GM12873 (cell line): ENCODE data around the gene B3GAT1.

Experiments
- TF ChIP-seq, protein P1 (sequence below): IDR thresholded peaks from 2 replicates; pipeline ENCODE4 v1.5.1; 2012; ENCODE audit warnings: low read depth, mild to moderate bottlenecking, moderate library complexity, low read length, control low read depth; ENCODE audit not compliant: insufficient read depth; ENCODE audit errors: missing control alignments

Gene B3GAT1

GRCh38 chr11:134447696-134448095 lies 35.7 kb upstream of the B3GAT1 start:
- TF ChIP-seq, protein P1, sequence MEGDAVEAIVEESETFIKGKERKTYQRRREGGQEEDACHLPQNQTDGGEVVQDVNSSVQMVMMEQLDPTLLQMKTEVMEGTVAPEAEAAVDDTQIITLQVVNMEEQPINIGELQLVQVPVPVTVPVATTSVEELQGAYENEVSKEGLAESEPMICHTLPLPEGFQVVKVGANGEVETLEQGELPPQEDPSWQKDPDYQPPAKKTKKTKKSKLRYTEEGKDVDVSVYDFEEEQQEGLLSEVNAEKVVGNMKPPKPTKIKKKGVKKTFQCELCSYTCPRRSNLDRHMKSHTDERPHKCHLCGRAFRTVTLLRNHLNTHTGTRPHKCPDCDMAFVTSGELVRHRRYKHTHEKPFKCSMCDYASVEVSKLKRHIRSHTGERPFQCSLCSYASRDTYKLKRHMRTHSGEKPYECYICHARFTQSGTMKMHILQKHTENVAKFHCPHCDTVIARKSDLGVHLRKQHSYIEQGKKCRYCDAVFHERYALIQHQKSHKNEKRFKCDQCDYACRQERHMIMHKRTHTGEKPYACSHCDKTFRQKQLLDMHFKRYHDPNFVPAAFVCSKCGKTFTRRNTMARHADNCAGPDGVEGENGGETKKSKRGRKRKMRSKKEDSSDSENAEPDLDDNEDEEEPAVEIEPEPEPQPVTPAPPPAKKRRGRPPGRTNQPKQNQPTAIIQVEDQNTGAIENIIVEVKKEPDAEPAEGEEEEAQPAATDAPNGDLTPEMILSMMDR, result no peak

GRCh38 chr11:134445601-134446325 lies 33.7 kb upstream of the B3GAT1 start:
- TF ChIP-seq, protein P1, result no peak

GRCh38 chr11:134443246-134443645 lies 31.2 kb upstream of the B3GAT1 start:
- TF ChIP-seq, protein P1, result no peak

DNA sequence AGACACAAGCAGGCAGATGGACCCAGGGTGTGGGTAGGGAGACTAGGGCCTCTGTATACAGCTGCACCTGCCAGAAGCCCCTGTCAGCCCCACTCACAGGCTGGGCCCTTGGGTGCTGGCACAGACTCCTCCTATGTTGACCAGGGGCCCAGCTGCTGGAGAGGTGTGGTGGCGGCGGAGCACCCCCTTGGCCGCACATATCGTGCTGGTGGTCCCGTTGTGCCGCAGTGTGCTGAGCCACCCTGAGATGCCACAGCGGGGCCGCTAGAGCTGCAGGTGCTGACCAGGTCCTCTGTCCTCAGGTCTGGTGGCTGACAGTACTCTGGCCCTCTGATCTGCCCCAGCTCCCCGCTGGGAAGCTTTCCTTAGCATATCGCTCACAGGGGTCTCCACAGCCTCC lies 30.2 kb upstream of the B3GAT1 start:
- TF ChIP-seq, protein P1, result no peak

DNA sequence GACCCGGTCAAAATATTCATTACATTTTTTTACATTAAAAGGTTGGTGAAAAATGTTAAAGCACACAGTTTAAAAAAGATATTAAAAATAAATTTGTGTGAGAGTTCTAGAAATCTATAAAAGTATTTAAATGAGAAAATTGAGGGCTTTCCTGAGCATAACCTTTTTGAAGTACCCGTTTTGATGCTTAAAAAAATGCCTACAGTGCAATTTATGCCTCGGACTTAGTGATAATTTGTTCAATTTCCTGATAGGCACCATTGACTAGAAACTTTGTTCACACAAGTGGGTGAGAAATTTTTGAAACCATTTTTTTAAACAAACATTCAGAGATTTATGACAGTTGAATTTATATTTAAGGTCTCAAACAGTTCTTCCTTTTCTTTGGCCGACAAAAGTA lies 29.7 kb upstream of the B3GAT1 start:
- TF ChIP-seq, protein P1, result no peak

- TF ChIP-seq, protein P1, result no peak
These were observed 29.2 kb upstream of the B3GAT1 start for GRCh38 chr11:134441281-134441680.

- TF ChIP-seq, protein P1, result no peak
These were observed 28.8 kb upstream of the B3GAT1 start for GRCh38 chr11:134440851-134441250.
